GM19043 (cell line): ENCODE measurements around the gene FAS.
"Not testable (repeated sequence)": the region's sequence is repeated elsewhere in the genome, so short reads cannot be mapped to it uniquely, and the experiment has no call there.

ENCODE experiments used
- ATAC-seq: cut with Tn5 transposase; IDR thresholded peaks from one replicate; pipeline ENCODE4 v1.9.1; 2021; ENCODE audit warnings: low read depth; ENCODE audit not compliant: unreplicated experiment

FAS gene

GRCh38 chr10:88991161-88991898 is 732 bp downstream of the FAS start:
- ATAC-seq = peak; percentile 26

GRCh38 chr10:88991899-88992320 is 1.3 kb downstream of the FAS start:
- ATAC-seq = no peak

GRCh38 chr10:88992921-88993524 is 2.4 kb downstream of the FAS start:
- ATAC-seq = no peak

- ATAC-seq = no peak
These were observed 3.4 kb downstream of the FAS start for GRCh38 chr10:88994019-88994418.

GRCh38 chr10:88995156-88995876 is 4.7 kb downstream of the FAS start:
- ATAC-seq = no peak

- ATAC-seq = peak; percentile 68
These were observed 6.3 kb downstream of the FAS start for GRCh38 chr10:88996927-88997326.

- ATAC-seq = no peak
These were observed 9.0 kb downstream of the FAS start for GRCh38 chr10:88999625-89000024.

- ATAC-seq = no peak
These were observed 10.6 kb downstream of the FAS start for GRCh38 chr10:89001024-89001728.

- ATAC-seq = no peak
These were observed 11.1 kb downstream of the FAS start for GRCh38 chr10:89001729-89002072.

- ATAC-seq = no peak
These were observed 11.8 kb downstream of the FAS start for GRCh38 chr10:89002226-89002978.

- no peak for ATAC-seq
These were observed 12.7 kb downstream of the FAS start for GRCh38 chr10:89003344-89003743.

GRCh38 chr10:89007129-89007893 is 16.7 kb downstream of the FAS start:
- no peak for ATAC-seq

- ATAC-seq = not testable (repeated sequence)
These were observed 28.2 kb downstream of the FAS start for GRCh38 chr10:89018700-89019346.

GRCh38 chr10:89019569-89020327 is 29.1 kb downstream of the FAS start:
- no peak for ATAC-seq

GRCh38 chr10:89021526-89021925 is 30.9 kb downstream of the FAS start:
- not testable (repeated sequence) for ATAC-seq

GRCh38 chr10:89022734-89023133 is 32.1 kb downstream of the FAS start:
- no peak for ATAC-seq

GRCh38 chr10:89025453-89025852 is 34.9 kb downstream of the FAS start:
- ATAC-seq = no peak

GRCh38 chr10:89029181-89029580 is 38.6 kb downstream of the FAS start:
- ATAC-seq = no peak
